Thyroid gland (tissue), 4 donors: ENCODE measurements around the gene CNGA3. TPM values are rescaled to one million over a fixed set of nuclear protein-coding genes. Genes with fewer than 3 reads are reported as not detected.

ENCODE experiments used
- DNase-seq, 2 donors: peaks; one replicate each; pipeline ENCODE4 v3.0.0-alpha.2; 2019
- H3K27ac ChIP-seq, 3 donors: fragments of 200-600 bp; sonication (generic); 1 replicate in 2 of 3; 2 replicates in 1 of 3; pipeline ENCODE4 v1.5.1; 2016 to 2019; ENCODE audit warnings: mild to moderate bottlenecking in 1 of 3, moderate library complexity in 1 of 3
- H3K27me3 ChIP-seq: fragments of 200-600 bp; sonication (generic); one replicate; pipeline ENCODE4 v1.5.1; 2019
- H3K36me3 ChIP-seq, 2 donors: fragments of 200-600 bp; sonication (generic); one replicate each; pipeline ENCODE4 v1.5.1; 2016 to 2019
- H3K4me1 ChIP-seq, 2 donors: fragments of 200-600 bp; sonication (generic); one replicate each; pipeline ENCODE4 v1.5.1; 2017 to 2019
- H3K4me3 ChIP-seq, 3 donors: fragments of 200-600 bp; sonication (generic); replicated peaks in 1 of 3; 1 replicate in 2 of 3; 2 replicates in 1 of 3; pipeline ENCODE4 v1.5.1; 2016; ENCODE audit warnings: mild to moderate bottlenecking in 1 of 3
- H3K9me3 ChIP-seq: fragments of 200-600 bp; sonication (generic); one replicate; pipeline ENCODE4 v1.5.1; 2017
- CTCF ChIP-seq, 6 experiments: fragments of 200-600 bp in 3 of 6; fragments of 450-650 bp in 3 of 6; sonication (generic) in 3 of 6; IDR thresholded peaks; one replicate each; pipeline ENCODE4 v1.5.1; 2016 to 2019; ENCODE audit warnings: antibody characterized with exemption in 6 of 6, mild to moderate bottlenecking in 2 of 6, inconsistent platforms in 1 of 6, moderate library complexity in 1 of 6
- POLR2A ChIP-seq, 2 donors: fragments of 450-650 bp; IDR thresholded peaks; one replicate each; pipeline ENCODE4 v1.6.1; 2017; ENCODE audit warnings: antibody characterized with exemption in 2 of 2, mild to moderate bottlenecking in 2 of 2, moderate library complexity in 1 of 2
- WGBS, 2 donors: methylation state at CpG; one replicate each; pipeline ENCODE4 v1.1.5; 2017; 5-methylcytosine and 5-hydroxymethylcytosine counted together
- intact Hi-C: fragments of 100-400 bp; cut with DNase I; formaldehyde crosslinking; loops from one replicate; pipeline ENCODE4 v1.15.1; 2023
- total RNA-seq, 4 donors: library from RNA; depleted of rRNA; stranded (reverse); fragments of >200 nt; gene quantifications; one replicate each; pipeline ENCODE4 v1.2.3, GENCODE V29; 2016

Gene CNGA3
- total RNA-seq, 4 donors from 2014 or later = 0.54 TPM; not detected in 3

- Histone ChIP-seq H3K4me1 (no peaks in the 10 kb centered on the region), H3K4me3 (no peak overlapping the region), H3K27ac (no peak overlapping the region), H3K36me3 (no peaks in the 10 kb centered on the region), H3K27me3 (no peaks in the 10 kb centered on the region), H3K9me3 (no peaks in the 10 kb centered on the region)
- TF ChIP-seq CTCF (IDR thresholded peaks at IDR 0.05) (no peak), POLR2A (IDR thresholded peaks at IDR 0.05) (no peak)
- no peak for DNase-seq
- intact Hi-C loops = no loop called here
- 83 to 91% methylated on average over 4 of the region's 4 CpGs for WGBS, 2 donors
Observed at GRCh38 chr2:98329549-98329948, 16.7 kb upstream of the CNGA3 start.

- TF ChIP-seq POLR2A (IDR thresholded peaks at IDR 0.05) (no peak), CTCF (IDR thresholded peaks at IDR 0.05) (no peak)
- H3K4me3 ChIP-seq = no peak overlapping the region
- 81 to 90% methylated on average over 5 of the region's 5 CpGs for WGBS, 2 donors
Observed at GRCh38 chr2:98332989-98333388, 13.3 kb upstream of the CNGA3 start.

GRCh38 chr2:98333922-98334321 lies 12.3 kb upstream of the CNGA3 start:
- WGBS, 2 donors = 67 to 68% methylated on average over 2 of the region's 2 CpGs
- H3K9me3 ChIP-seq = no peaks in the 10 kb centered on the region
- no peaks in the 10 kb centered on the region for H3K36me3 ChIP-seq
- no peaks in the 10 kb centered on the region for H3K4me1 ChIP-seq
- TF ChIP-seq CTCF (IDR thresholded peaks at IDR 0.05) (no peak), POLR2A (IDR thresholded peaks at IDR 0.05) (no peak)
- intact Hi-C loops = no loop called here
- no peak overlapping the region for H3K27ac ChIP-seq
- no peak for DNase-seq
- H3K27me3 ChIP-seq = no peaks in the 10 kb centered on the region
- H3K4me3 ChIP-seq = no peak overlapping the region

More at GRCh38 chr2:98332989-98333388, 13.3 kb upstream of the CNGA3 start:
- intact Hi-C loops = no loop called here
- Histone ChIP-seq H3K36me3 (no peaks in the 10 kb centered on the region), H3K4me1 (no peaks in the 10 kb centered on the region), H3K27ac (no peak overlapping the region), H3K27me3 (no peaks in the 10 kb centered on the region), H3K9me3 (no peaks in the 10 kb centered on the region)
- no peak for DNase-seq

- Histone ChIP-seq H3K27me3 (no peaks in the 10 kb centered on the region), H3K4me1 (no peaks in the 10 kb centered on the region), H3K9me3 (no peaks in the 10 kb centered on the region), H3K4me3 (no peak overlapping the region), H3K27ac (no peak overlapping the region), H3K36me3 (no peaks in the 10 kb centered on the region)
- intact Hi-C loops = no loop called here
- no peak for DNase-seq
- no peak for TF ChIP-seq POLR2A (IDR thresholded peaks at IDR 0.05)
- TF ChIP-seq CTCF (IDR thresholded peaks at IDR 0.05) = no peak
- WGBS, 2 donors = 40 to 47% methylated on average over 4 of the region's 4 CpGs
Observed at GRCh38 chr2:98334439-98335078, 11.7 kb upstream of the CNGA3 start.

GRCh38 chr2:98335271-98335670 lies 11.0 kb upstream of the CNGA3 start:
- Histone ChIP-seq H3K4me1 (no peaks in the 10 kb centered on the region), H3K36me3 (no peaks in the 10 kb centered on the region), H3K27me3 (no peaks in the 10 kb centered on the region), H3K27ac (no peak overlapping the region), H3K9me3 (no peaks in the 10 kb centered on the region), H3K4me3 (no peak overlapping the region)
- intact Hi-C loops = no loop called here
- 84 to 86% methylated on average over 3 of the region's 3 CpGs for WGBS, 2 donors
- no peak for DNase-seq
- no peak for TF ChIP-seq POLR2A (IDR thresholded peaks at IDR 0.05)
- no peak for TF ChIP-seq CTCF (IDR thresholded peaks at IDR 0.05)
